Right lobe of liver (tissue), 6 donors: ENCODE measurements around the gene XPA. TPM values are rescaled to one million over a fixed set of nuclear protein-coding genes. Genes with fewer than 3 reads are reported as not detected.

Source experiments
- ATAC-seq, 4 donors: fragments of 200-7000 bp; cut with Tn5 transposase; one replicate each; pipeline ENCODE4 v1.9.1; 2020; ENCODE audit warnings: mild to moderate bottlenecking in 4 of 4, moderate library complexity in 4 of 4
- DNase-seq, 3 donors: peaks; one replicate each; pipeline ENCODE4 v3.0.0-alpha.2; 2020
- H3K27ac ChIP-seq, 3 donors: fragments of 200-600 bp; one replicate each; pipeline ENCODE4 v1.8.0; 2022
- H3K27me3 ChIP-seq, 2 donors: fragments of 200-600 bp; one replicate each; pipeline ENCODE4 v1.8.0; 2022
- H3K36me3 ChIP-seq, 4 donors: fragments of 200-600 bp; sonication (generic) in 1 of 4; one replicate each; pipeline versions ENCODE4 v1.5.1 to v1.8.0; 2017 to 2022; ENCODE audit warnings: control low read depth in 1 of 4
- H3K4me1 ChIP-seq, 4 donors: fragments of 200-600 bp; sonication (generic) in 1 of 4; one replicate each; pipeline versions ENCODE4 v1.5.1 to v1.8.0; 2017 to 2022; ENCODE audit warnings: control low read depth in 1 of 4
- H3K4me3 ChIP-seq, 3 donors: fragments of 200-600 bp; one replicate each; pipeline ENCODE4 v1.8.0; 2022
- H3K9me3 ChIP-seq, 4 donors: fragments of 200-600 bp; sonication (generic) in 1 of 4; one replicate each; pipeline versions ENCODE4 v1.5.1 to v1.8.0; 2017 to 2022; ENCODE audit warnings: control low read depth in 1 of 4
- CTCF ChIP-seq, 4 donors: fragments of 200-600 bp in 3 of 4; fragments of 450-650 bp in 1 of 4; IDR thresholded peaks; one replicate each; pipeline versions ENCODE4 v1.5.1 to v1.8.0; 2016 to 2022; ENCODE audit warnings: antibody characterized with exemption in 4 of 4, mild to moderate bottlenecking in 2 of 4
- POLR2A ChIP-seq: fragments of 450-650 bp; IDR thresholded peaks from one replicate; pipeline ENCODE4 v1.6.1; 2017; ENCODE audit warnings: antibody characterized with exemption, mild to moderate bottlenecking
- WGBS: methylation state at CpG from one replicate; pipeline ENCODE4 v1.1.6; 2018; ENCODE audit warnings: low coverage, low lambda C conversion rate; ENCODE audit not compliant: insufficient coverage; ENCODE audit errors: missing lambda C conversion rate; 5-methylcytosine and 5-hydroxymethylcytosine counted together
- intact Hi-C, 2 donors: fragments of 100-400 bp; cut with DNase I; formaldehyde crosslinking; loops; one replicate each; pipeline versions ENCODE4 v1.11.2 to v1.14.1; 2022
- total RNA-seq, 6 experiments: library from RNA; depleted of rRNA in 2 of 6; stranded (reverse); fragments of >200 nt in 2 of 6; fragmentation: NEBNext Ultra II Directional in 3 of 6; extraction: Animal tissue kit (Norgen Biotek cat#: 25700) in 3 of 6; gene quantifications; one replicate each; pipeline versions ENCODE4 v1.1.0 to v1.2.4, GENCODE V29; 2016 to 2023
- donor health status: DM: no; HTN: yes; CAD: no.
- donor health status: DM: no; HTN: no; CAD: no.
- donor health status: DM: no; HTN: no; CAD: no.
- donor health status: DM: no; HTN: yes; CAD: no.
- donor health status: DM: no; HTN: yes; CAD: no.

The XPA gene
- total RNA-seq, 6 experiments from 2014 or later: 4.4 to 9.0 (median 6.7) TPM

DNA sequence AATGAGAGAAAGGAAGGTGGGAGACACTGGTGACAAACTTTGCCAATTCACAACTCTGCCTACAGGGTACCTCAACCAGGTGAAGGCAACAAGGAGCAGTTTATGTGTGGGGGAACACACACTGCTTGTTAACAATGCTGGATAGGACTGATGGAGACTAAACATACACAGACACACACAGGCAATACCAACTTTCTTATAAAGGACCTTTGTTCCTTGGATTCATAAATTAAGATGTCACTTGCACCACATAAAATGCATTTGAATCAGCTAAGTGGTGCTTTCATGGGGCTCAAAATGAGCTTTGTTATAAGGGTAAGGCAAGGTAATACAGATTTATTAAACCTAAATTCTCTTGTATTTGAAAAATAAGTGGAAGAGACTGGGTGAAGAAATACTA lies 68.0 kb downstream of the XPA start:
- intact Hi-C loops: no loop called here
- H3K27me3 ChIP-seq: no peaks in the 10 kb centered on the region
- TF ChIP-seq POLR2A (no peak), CTCF (IDR thresholded peaks at IDR 0.05) (no peak)
- DNase-seq (no peak), ATAC-seq (no peak)
- H3K9me3 ChIP-seq: no peaks in the 10 kb centered on the region
- peaks cover 0 to 5% (median 2%) of the 10 kb centered on the region in 4 donors for H3K4me1 ChIP-seq
- no peak overlapping the region for H3K27ac ChIP-seq
- peaks cover 0 to 8% (median 0%) of the 10 kb centered on the region in 4 donors for H3K36me3 ChIP-seq
- H3K4me3 ChIP-seq: no peak overlapping the region

GRCh38 chr9:97628668-97629067 lies 68.5 kb downstream of the XPA start:
- WGBS: 100% methylated on average over 2 of the region's 3 CpGs
- DNase-seq (no peak), ATAC-seq (no peak)
- TF ChIP-seq POLR2A: no peak
- no peak for TF ChIP-seq CTCF (IDR thresholded peaks at IDR 0.05)
- H3K27ac ChIP-seq: no peak overlapping the region
- H3K4me1 ChIP-seq: peaks cover 0 to 5% (median 2%) of the 10 kb centered on the region in 4 donors
- H3K4me3 ChIP-seq: no peak overlapping the region
- no peaks in the 10 kb centered on the region for H3K27me3 ChIP-seq
- intact Hi-C loops: no loop called here
- no peaks in the 10 kb centered on the region for H3K9me3 ChIP-seq
- peaks cover 0 to 8% (median 0%) of the 10 kb centered on the region in 4 donors for H3K36me3 ChIP-seq

GRCh38 chr9:97627624-97628023 lies 69.5 kb downstream of the XPA start:
- no peaks in the 10 kb centered on the region for H3K27me3 ChIP-seq
- intact Hi-C loops: no loop called here
- no peak for TF ChIP-seq POLR2A
- no peaks in the 10 kb centered on the region for H3K9me3 ChIP-seq
- peak overlapping the region; percentile 31 to 63 (median 39) for H3K27ac ChIP-seq
- 20% methylated on average over 5 of the region's 5 CpGs for WGBS
- DNase-seq: no peak
- peak; percentile 56 to 78 (median 70) for ATAC-seq
- peaks cover 0 to 5% (median 2%) of the 10 kb centered on the region in 4 donors for H3K4me1 ChIP-seq
- H3K36me3 ChIP-seq: peaks cover 0 to 8% (median 0%) of the 10 kb centered on the region in 4 donors
- peak overlapping the region in 2 of 3 donors; percentile 1 to 12 for H3K4me3 ChIP-seq

DNA sequence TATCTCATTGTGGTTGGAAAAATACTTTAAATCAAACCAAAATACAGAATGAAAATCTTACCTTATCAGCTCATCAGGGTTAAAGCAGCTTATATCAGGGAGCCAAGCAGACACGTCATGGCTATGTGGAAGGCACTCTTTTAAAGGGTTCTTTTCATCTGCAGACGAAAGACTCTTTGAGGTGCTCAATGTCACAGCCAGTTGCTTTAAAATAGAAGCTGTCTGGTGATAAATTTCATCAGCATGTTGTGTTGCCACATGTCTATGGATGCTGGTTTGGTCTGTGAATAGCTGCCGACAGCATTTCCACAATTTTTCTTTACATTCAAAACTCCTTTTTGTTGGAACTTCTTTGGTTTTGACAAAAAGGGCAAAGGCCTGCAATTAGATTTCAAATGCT lies 71.5 kb downstream of the XPA start:
- no peak for TF ChIP-seq POLR2A
- DNase-seq (no peak), ATAC-seq (no peak)
- Histone ChIP-seq H3K27ac (no peak overlapping the region), H3K36me3 (peaks cover 0 to 8% (median 0%) of the 10 kb centered on the region in 4 donors), H3K9me3 (no peaks in the 10 kb centered on the region), H3K4me3 (no peak overlapping the region), H3K4me1 (peaks cover 0 to 4% (median 0%) of the 10 kb centered on the region in 4 donors), H3K27me3 (no peaks in the 10 kb centered on the region)
- intact Hi-C loops: no loop called here
- WGBS: 67% methylated on average over 3 of the region's 3 CpGs

Other genes with a start within 250 kb of the XPA start
- 10 to 100 TPM in 4 of 6 experiments, 1 to 10 TPM in 2; 5.9 to 14.3 (median 12.7) TPM for gene TMOD1, start 195.7 kb downstream of the XPA start, total RNA-seq
- gene TSTD2, start 64.0 kb downstream of the XPA start, total RNA-seq: 10 to 100 TPM in 1 of 6 experiments, 1 to 10 TPM in 5; 7.9 to 10.2 (median 9.0) TPM
- 10 to 100 TPM; 10.9 to 15.3 (median 12.5) TPM for gene NCBP1, start 63.5 kb downstream of the XPA start, total RNA-seq
- not detected for gene FOXE1, start 155.9 kb upstream of the XPA start, total RNA-seq
- gene TRMO, start 225.2 kb upstream of the XPA start, total RNA-seq: 10 to 100 TPM in 1 of 6 experiments, 1 to 10 TPM in 5; 5.7 to 14.7 (median 8.3) TPM
- 1 to 10 TPM in 2 of 6 experiments, under 1 TPM in 1, not detected in 3; 0.09 to 2.9 (median 1.0) TPM for gene HEMGN, start 240.8 kb upstream of the XPA start, total RNA-seq